CD4-positive, alpha-beta T cell treated with Interleukin-15 for 1 hour (primary cell): ENCODE results near the gene SRRM4.
"Not testable (repeated sequence)": the region's sequence is repeated elsewhere in the genome, so short reads cannot be mapped to it uniquely, and the experiment has no call there.

Source experiments
- DNase-seq: peaks from one replicate; pipeline ENCODE4 v3.0.0-alpha.2; 2020

Gene SRRM4

DNA sequence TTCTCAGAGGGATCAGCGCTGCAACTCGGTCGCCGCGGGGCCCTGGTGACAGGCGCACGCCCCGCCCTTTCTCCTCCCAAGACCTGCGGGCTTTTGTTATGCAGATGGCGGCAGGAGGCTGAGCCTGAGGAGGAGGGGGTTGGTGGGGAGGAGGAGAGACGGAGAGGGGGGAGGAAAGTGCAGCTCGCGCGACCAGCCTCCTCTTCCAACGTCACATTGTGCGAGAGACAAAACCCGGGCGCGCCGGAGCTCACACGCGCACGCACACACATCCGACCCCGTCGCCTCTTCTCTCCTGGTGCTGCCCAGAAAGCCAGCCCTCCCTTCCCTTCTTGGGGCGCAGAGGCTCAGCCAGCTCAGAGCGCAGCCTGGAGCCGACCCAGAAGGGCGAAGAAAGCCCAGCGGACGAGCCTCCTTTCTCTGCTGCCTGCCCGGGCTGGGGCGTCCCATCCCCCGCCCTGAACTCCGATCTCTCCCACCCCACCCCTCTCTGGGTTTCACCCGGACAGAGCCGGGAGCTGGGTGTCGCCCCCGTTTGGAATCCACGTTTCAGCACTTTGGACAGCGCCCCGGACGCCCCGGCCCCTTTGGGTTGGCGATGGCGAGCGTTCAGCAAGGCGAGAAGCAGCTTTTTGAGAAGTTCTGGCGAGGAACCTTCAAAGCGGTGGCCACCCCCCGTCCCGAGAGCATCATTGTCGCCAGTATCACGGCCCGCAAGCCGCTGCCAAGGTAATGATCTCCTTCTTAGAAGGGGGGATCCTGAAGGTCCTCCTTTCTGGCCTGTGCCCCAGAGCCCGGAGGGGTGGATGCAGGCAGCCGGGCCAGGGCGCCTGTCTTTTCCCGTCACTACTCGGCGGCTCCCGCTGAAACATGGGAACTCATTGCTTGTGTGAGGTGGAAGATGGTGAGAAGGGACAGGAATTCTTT lies at the start of gene SRRM4:
Gene SRRM4 (plus strand): TSS at position 257 of the 927 bp plus-strand sequence. CDS start 342 bp downstream, at position 599.
- DNase-seq: no peak

DNA sequence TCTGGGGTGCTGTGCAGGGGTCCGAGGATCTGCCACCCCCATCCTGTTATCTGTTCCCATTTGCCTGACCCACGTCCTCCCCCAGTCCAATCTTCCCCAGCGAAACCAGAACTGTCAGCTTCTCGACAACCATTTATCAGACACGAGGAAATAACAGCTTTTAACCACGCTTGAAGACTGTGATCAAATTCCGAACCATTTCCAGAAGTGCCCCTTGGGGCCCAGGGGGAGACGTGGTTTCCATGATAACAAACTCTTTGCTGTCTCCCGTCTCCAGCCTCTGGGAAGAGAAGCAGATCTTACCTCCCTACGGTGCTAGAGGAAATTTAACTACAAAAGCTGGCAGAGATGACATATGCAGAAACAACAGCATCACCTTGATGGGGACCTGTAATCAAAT lies 35.1 kb upstream of the SRRM4 start:
- no peak for DNase-seq

DNA sequence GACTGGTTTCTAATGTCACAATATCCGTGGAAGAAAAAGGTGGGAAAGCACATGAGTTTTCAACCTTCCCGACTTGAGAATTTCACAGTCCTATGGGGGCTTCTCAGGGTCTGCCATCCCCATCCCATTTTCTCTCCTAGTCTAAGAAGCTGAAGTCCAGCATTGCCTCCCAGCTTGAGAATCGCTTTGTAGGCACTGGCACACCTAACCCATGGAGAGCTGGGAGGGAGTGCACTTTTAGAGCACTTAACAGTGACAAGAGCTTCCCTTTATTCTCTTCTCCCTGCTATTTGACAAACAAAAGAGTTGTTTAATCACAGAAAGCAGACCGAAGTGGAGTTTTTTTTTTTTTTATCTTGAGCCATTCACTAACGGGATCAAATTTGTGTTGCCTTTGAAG lies 22.8 kb upstream of the SRRM4 start:
- DNase-seq: no peak

DNA sequence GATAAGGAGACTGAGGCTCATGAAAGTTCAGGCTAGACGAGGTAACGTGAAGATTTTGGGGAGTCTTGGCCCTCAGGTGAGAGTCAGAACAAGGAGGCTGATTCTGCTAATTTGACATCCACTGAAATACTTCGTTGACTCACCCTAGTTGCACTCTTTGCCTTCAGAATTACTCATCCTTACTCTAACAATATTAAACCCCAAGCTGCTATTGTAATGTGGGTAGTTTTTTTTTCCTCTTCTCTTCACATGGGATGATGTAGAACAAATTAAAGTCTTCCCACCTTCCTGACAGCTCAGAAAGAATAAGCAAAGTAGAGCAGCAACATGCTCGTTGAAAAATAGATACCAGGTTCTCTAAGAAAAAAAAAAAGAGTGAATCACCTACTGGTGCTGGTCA lies 22.0 kb upstream of the SRRM4 start:
- DNase-seq: no peak

GRCh38 chr12:118959985-118960560 lies 21.3 kb upstream of the SRRM4 start:
- DNase-seq: no peak

- DNase-seq: no peak
Observed at GRCh38 chr12:118960865-118961264, 20.5 kb upstream of the SRRM4 start.

GRCh38 chr12:118964988-118965387 lies 16.4 kb upstream of the SRRM4 start:
- no peak for DNase-seq

- DNase-seq: no peak
Observed at GRCh38 chr12:118970856-118971255, 10.5 kb upstream of the SRRM4 start.

- DNase-seq: no peak
Observed at GRCh38 chr12:118972982-118973381, 8.4 kb upstream of the SRRM4 start.

- no peak for DNase-seq
Observed at GRCh38 chr12:118979763-118980406, 1.5 kb upstream of the SRRM4 start.

GRCh38 chr12:118980407-118981014 lies 830 bp upstream of the SRRM4 start:
- DNase-seq: no peak

GRCh38 chr12:118982302-118982701 lies 961 bp downstream of the SRRM4 start:
- DNase-seq: no peak

- DNase-seq: no peak
Observed at GRCh38 chr12:118982984-118983761, 1.8 kb downstream of the SRRM4 start.

GRCh38 chr12:118984161-118984943 lies 3.0 kb downstream of the SRRM4 start:
- DNase-seq: no peak

- DNase-seq: no peak
Observed at GRCh38 chr12:118986050-118986449, 4.7 kb downstream of the SRRM4 start.

- DNase-seq: no peak
Observed at GRCh38 chr12:118999107-118999506, 17.8 kb downstream of the SRRM4 start.

DNA sequence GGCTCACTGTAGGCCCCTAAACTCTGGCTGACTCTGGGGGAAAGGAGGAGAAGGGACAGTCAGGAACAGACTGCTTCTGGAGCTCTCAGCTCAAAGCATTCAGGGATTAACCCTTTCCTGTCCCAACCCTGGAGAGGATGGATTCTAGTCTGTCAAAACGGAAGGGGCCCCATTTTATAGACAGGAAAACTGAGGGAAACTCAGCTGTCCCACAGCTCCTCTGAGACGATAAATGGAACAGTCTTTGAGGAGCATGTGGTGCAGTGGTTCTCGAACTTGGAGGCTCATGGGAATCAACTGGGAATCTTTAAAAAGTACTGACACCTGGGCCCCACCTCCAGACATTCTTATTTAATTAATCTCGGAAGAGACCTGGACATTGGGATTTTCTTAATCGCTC lies 23.7 kb downstream of the SRRM4 start:
- no peak for DNase-seq

- no peak for DNase-seq
Observed at GRCh38 chr12:119005913-119006312, 24.6 kb downstream of the SRRM4 start.

DNA sequence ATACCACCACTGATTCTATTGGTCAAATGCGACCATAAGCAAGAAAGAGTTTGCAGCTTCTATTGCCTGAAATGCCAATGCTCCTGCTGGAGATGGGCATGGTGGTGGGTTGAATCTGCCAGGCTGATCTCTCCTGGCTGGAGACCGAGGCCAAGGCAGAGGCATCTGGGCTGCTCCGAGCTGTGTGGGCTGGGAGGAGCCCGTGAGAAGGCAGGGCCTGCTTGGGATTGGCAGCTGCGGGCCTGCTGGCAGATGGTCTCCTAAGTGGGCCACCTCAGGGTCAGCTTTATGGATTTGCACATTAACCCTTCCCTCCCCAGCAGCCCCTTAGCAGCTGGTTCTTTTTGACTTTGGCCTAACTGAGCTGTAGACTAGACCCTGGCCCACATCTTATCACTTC lies 25.4 kb downstream of the SRRM4 start:
- no peak for DNase-seq

- DNase-seq: not testable (repeated sequence)
Observed at GRCh38 chr12:119008273-119008672, 26.9 kb downstream of the SRRM4 start.

GRCh38 chr12:119008691-119009221 lies 27.4 kb downstream of the SRRM4 start:
- no peak for DNase-seq
